Mucosa of rectum (tissue), 2 donors: ENCODE measurements around the gene NECAP2.

Experiments
- H3K27ac ChIP-seq, 2 donors: one replicate each; pipeline ENCODE4 v1.7.0; 2013; ENCODE audit warnings: inconsistent platforms in 2 of 2, low read depth in 2 of 2, low read length in 2 of 2
- H3K27me3 ChIP-seq, 2 donors: one replicate each; pipeline ENCODE4 v1.7.0; 2013; ENCODE audit warnings: low read length in 2 of 2; ENCODE audit not compliant: control insufficient read depth in 2 of 2, insufficient read depth in 2 of 2
- H3K36me3 ChIP-seq, 2 donors: one replicate each; pipeline ENCODE4 v1.7.0; 2013; ENCODE audit warnings: low read length in 2 of 2; ENCODE audit not compliant: control insufficient read depth in 2 of 2, insufficient read depth in 2 of 2
- H3K4me1 ChIP-seq, 2 donors: one replicate each; pipeline ENCODE4 v1.7.0; 2013; ENCODE audit warnings: low read length in 2 of 2, mild to moderate bottlenecking in 1 of 2; ENCODE audit not compliant: control insufficient read depth in 2 of 2, insufficient read depth in 2 of 2
- H3K4me3 ChIP-seq, 2 donors: one replicate each; pipeline ENCODE4 v1.7.0; 2013; ENCODE audit warnings: low read length in 2 of 2
- H3K9ac ChIP-seq, 2 donors: one replicate each; pipeline ENCODE4 v1.7.0; 2013; ENCODE audit warnings: low read length in 2 of 2, low read depth in 1 of 2, mild to moderate bottlenecking in 1 of 2
- H3K9me3 ChIP-seq, 2 donors: one replicate each; pipeline ENCODE4 v1.7.0; 2013; ENCODE audit warnings: low read length in 2 of 2; ENCODE audit not compliant: control insufficient read depth in 2 of 2
- donor health status: healthy.
- donor health status: Normal muscosa, but diverticular disease.

Gene NECAP2

GRCh38 chr1:16430606-16431005 is 9.9 kb upstream of the NECAP2 start:
- H3K4me1 ChIP-seq = no peaks in the 10 kb centered on the region
- H3K27ac ChIP-seq = no peak overlapping the region
- no peaks in the 10 kb centered on the region for H3K36me3 ChIP-seq
- H3K9me3 ChIP-seq = no peaks in the 10 kb centered on the region
- H3K4me3 ChIP-seq = no peak overlapping the region
- no peak overlapping the region for H3K9ac ChIP-seq
- H3K27me3 ChIP-seq = no peaks in the 10 kb centered on the region

GRCh38 chr1:16433030-16433429 is 7.5 kb upstream of the NECAP2 start:
- H3K27ac ChIP-seq = no peak overlapping the region
- H3K36me3 ChIP-seq = no peaks in the 10 kb centered on the region
- H3K9me3 ChIP-seq = no peaks in the 10 kb centered on the region
- H3K4me3 ChIP-seq = no peak overlapping the region
- no peaks in the 10 kb centered on the region for H3K27me3 ChIP-seq
- H3K4me1 ChIP-seq = no peaks in the 10 kb centered on the region
- H3K9ac ChIP-seq = no peak overlapping the region

GRCh38 chr1:16434007-16434406 is 6.5 kb upstream of the NECAP2 start:
- H3K9me3 ChIP-seq = no peaks in the 10 kb centered on the region
- no peak overlapping the region for H3K27ac ChIP-seq
- no peaks in the 10 kb centered on the region for H3K4me1 ChIP-seq
- no peaks in the 10 kb centered on the region for H3K36me3 ChIP-seq
- H3K27me3 ChIP-seq = no peaks in the 10 kb centered on the region
- no peak overlapping the region for H3K4me3 ChIP-seq
- no peak overlapping the region for H3K9ac ChIP-seq

- Histone ChIP-seq H3K4me1 (no peaks in the 10 kb centered on the region), H3K4me3 (no peak overlapping the region), H3K9me3 (no peaks in the 10 kb centered on the region), H3K36me3 (no peaks in the 10 kb centered on the region), H3K27me3 (no peaks in the 10 kb centered on the region), H3K9ac (no peak overlapping the region), H3K27ac (no peak overlapping the region)
Measured at GRCh38 chr1:16434501-16434900, 6.0 kb upstream of the NECAP2 start.

- Histone ChIP-seq H3K9me3 (no peaks in the 10 kb centered on the region), H3K36me3 (no peaks in the 10 kb centered on the region), H3K27me3 (no peaks in the 10 kb centered on the region), H3K27ac (no peak within 1 kb of the TSS), H3K4me3 (no peak within 1 kb of the TSS), H3K9ac (no peak within 1 kb of the TSS), H3K4me1 (peaks cover 9 to 14% of the 10 kb centered on the region in 2 donors)
Measured at GRCh38 chr1:16436946-16437474, 3.5 kb upstream of the NECAP2 start, which contains the start of gene SPATA21. SPATA21 (minus strand) TSS chr1:16437424; CDS start chr1:16431371, 6,053 bp downstream.

GRCh38 chr1:16438516-16438915 is 2.0 kb upstream of the NECAP2 start:
- Histone ChIP-seq H3K9ac (no peak overlapping the region), H3K36me3 (peaks cover 0 to 8% of the 10 kb centered on the region in 2 donors), H3K27me3 (no peaks in the 10 kb centered on the region), H3K27ac (no peak overlapping the region), H3K4me3 (no peak overlapping the region), H3K4me1 (peaks cover 13 to 15% of the 10 kb centered on the region in 2 donors), H3K9me3 (no peaks in the 10 kb centered on the region)

- Histone ChIP-seq H3K4me1 (peaks cover 17% of the 10 kb centered on the region in 2 donors), H3K9me3 (no peaks in the 10 kb centered on the region), H3K27me3 (no peaks in the 10 kb centered on the region), H3K27ac (no peak overlapping the region), H3K9ac (no peak overlapping the region), H3K4me3 (no peak overlapping the region), H3K36me3 (peaks cover 1 to 11% of the 10 kb centered on the region in 2 donors)
Measured at GRCh38 chr1:16438924-16439323, 1.6 kb upstream of the NECAP2 start.

GRCh38 chr1:16440131-16440469 is 424 bp upstream of the NECAP2 start:
- Histone ChIP-seq H3K9me3 (no peaks in the 10 kb centered on the region), H3K4me1 (peaks cover 17 to 19% of the 10 kb centered on the region in 2 donors), H3K27ac (peak overlapping the region in 1 of 2 donors; percentile 84), H3K36me3 (peaks cover 10 to 21% of the 10 kb centered on the region in 2 donors), H3K27me3 (no peaks in the 10 kb centered on the region), H3K4me3 (peak overlapping the region; percentile 99 to 100), H3K9ac (peak overlapping the region in 1 of 2 donors; percentile 92)

- Histone ChIP-seq H3K9me3 (no peaks in the 10 kb centered on the region), H3K4me3 (peak overlapping the region; percentile 99 to 100), H3K27ac (peak overlapping the region; percentile 82 to 84), H3K27me3 (no peaks in the 10 kb centered on the region), H3K36me3 (peaks cover 16 to 25% of the 10 kb centered on the region in 2 donors), H3K4me1 (peaks cover 17 to 19% of the 10 kb centered on the region in 2 donors), H3K9ac (peak overlapping the region; percentile 82 to 92)
Measured at GRCh38 chr1:16441282-16441665, 750 bp downstream of the NECAP2 start.

GRCh38 chr1:16442265-16442664 is 1.7 kb downstream of the NECAP2 start:
- no peaks in the 10 kb centered on the region for H3K27me3 ChIP-seq
- peaks cover 19 to 25% of the 10 kb centered on the region in 2 donors for H3K36me3 ChIP-seq
- H3K27ac ChIP-seq = no peak overlapping the region
- peaks cover 17 to 19% of the 10 kb centered on the region in 2 donors for H3K4me1 ChIP-seq
- no peaks in the 10 kb centered on the region for H3K9me3 ChIP-seq
- H3K4me3 ChIP-seq = no peak overlapping the region
- no peak overlapping the region for H3K9ac ChIP-seq
